T-helper 2 cell treated with Interferon-gamma antibody and Interleukin-4, amounts not matched to agents 5 μg/mL and 100 μg/mL, for 36 hours (primary cell): ENCODE results near the gene PAX1.
A peak's percentile ranks its signal among the peaks of the same experiment; 100 is the strongest.

ENCODE experiments used
- DNase-seq: peaks from one replicate; pipeline ENCODE4 v3.0.0; 2021; ENCODE audit warnings: low spot score
- H3K27ac Mint-ChIP-seq: one replicate; pipeline ENCODE4 v1.8.0; 2021; ENCODE audit warnings: mild to moderate bottlenecking, mixed read lengths
- H3K27me3 Mint-ChIP-seq: one replicate; pipeline ENCODE4 v1.8.0; 2021; ENCODE audit warnings: low read depth, mixed read lengths
- H3K36me3 Mint-ChIP-seq: one replicate; pipeline ENCODE4 v1.8.0; 2021; ENCODE audit warnings: low read depth, mixed read lengths
- H3K4me1 Mint-ChIP-seq: one replicate; pipeline ENCODE4 v1.8.0; 2021; ENCODE audit warnings: low read depth, mixed read lengths
- H3K4me3 Mint-ChIP-seq: one replicate; pipeline ENCODE4 v1.8.0; 2022; ENCODE audit warnings: mild to moderate bottlenecking, moderate library complexity, mixed read lengths
- H3K9me3 Mint-ChIP-seq: one replicate; pipeline ENCODE4 v1.8.0; 2021; ENCODE audit warnings: mixed read lengths

The PAX1 gene

GRCh38 chr20:21708738-21709534, 3.5 kb downstream of the PAX1 start:
- H3K9me3 Mint-ChIP-seq: no peaks in the 10 kb centered on the region
- no peak for DNase-seq
- no peak overlapping the region for H3K27ac Mint-ChIP-seq
- H3K27me3 Mint-ChIP-seq: peaks cover 77% of the 10 kb centered on the region
- no peak overlapping the region for H3K4me3 Mint-ChIP-seq
- no peaks in the 10 kb centered on the region for H3K36me3 Mint-ChIP-seq
- H3K4me1 Mint-ChIP-seq: no peaks in the 10 kb centered on the region

- Mint-ChIP-seq H3K4me3 (no peak overlapping the region), H3K27ac (no peak overlapping the region), H3K9me3 (no peaks in the 10 kb centered on the region), H3K27me3 (peaks cover 77% of the 10 kb centered on the region), H3K4me1 (no peaks in the 10 kb centered on the region), H3K36me3 (no peaks in the 10 kb centered on the region)
- DNase-seq: no peak
Measured at GRCh38 chr20:21709535-21709904, 4.1 kb downstream of the PAX1 start.

- Mint-ChIP-seq H3K4me3 (no peak overlapping the region), H3K9me3 (no peaks in the 10 kb centered on the region), H3K4me1 (no peaks in the 10 kb centered on the region), H3K27me3 (peaks cover 76% of the 10 kb centered on the region), H3K27ac (no peak overlapping the region), H3K36me3 (no peaks in the 10 kb centered on the region)
- DNase-seq: no peak
Measured at GRCh38 chr20:21710341-21710740, 4.9 kb downstream of the PAX1 start.

GRCh38 chr20:21710863-21711431, 5.5 kb downstream of the PAX1 start:
- Mint-ChIP-seq H3K4me1 (no peaks in the 10 kb centered on the region), H3K27ac (no peak overlapping the region), H3K9me3 (no peaks in the 10 kb centered on the region), H3K36me3 (no peaks in the 10 kb centered on the region), H3K4me3 (no peak overlapping the region), H3K27me3 (peaks cover 80% of the 10 kb centered on the region)
- DNase-seq: no peak

- Mint-ChIP-seq H3K4me3 (no peak overlapping the region), H3K4me1 (no peaks in the 10 kb centered on the region), H3K36me3 (no peaks in the 10 kb centered on the region), H3K27ac (no peak overlapping the region), H3K27me3 (peaks cover 78% of the 10 kb centered on the region), H3K9me3 (no peaks in the 10 kb centered on the region)
- no peak for DNase-seq
Measured at GRCh38 chr20:21712443-21713059, 7.1 kb downstream of the PAX1 start.

- Mint-ChIP-seq H3K4me1 (no peaks in the 10 kb centered on the region), H3K9me3 (no peaks in the 10 kb centered on the region), H3K27ac (no peak overlapping the region), H3K36me3 (no peaks in the 10 kb centered on the region), H3K27me3 (peaks cover 76% of the 10 kb centered on the region), H3K4me3 (no peak overlapping the region)
- DNase-seq: no peak
Measured at GRCh38 chr20:21713470-21713869, 8.0 kb downstream of the PAX1 start.

GRCh38 chr20:21713901-21714296, 8.4 kb downstream of the PAX1 start:
- Mint-ChIP-seq H3K9me3 (no peaks in the 10 kb centered on the region), H3K27me3 (peaks cover 72% of the 10 kb centered on the region), H3K27ac (no peak overlapping the region), H3K36me3 (no peaks in the 10 kb centered on the region), H3K4me1 (no peaks in the 10 kb centered on the region), H3K4me3 (no peak overlapping the region)
- DNase-seq: no peak

- peaks cover 67% of the 10 kb centered on the region for H3K27me3 Mint-ChIP-seq
- H3K4me3 Mint-ChIP-seq: no peak overlapping the region
- DNase-seq: no peak
- H3K36me3 Mint-ChIP-seq: no peaks in the 10 kb centered on the region
- no peaks in the 10 kb centered on the region for H3K4me1 Mint-ChIP-seq
- no peak overlapping the region for H3K27ac Mint-ChIP-seq
- H3K9me3 Mint-ChIP-seq: no peaks in the 10 kb centered on the region
Measured at GRCh38 chr20:21714297-21715192, 9.1 kb downstream of the PAX1 start.

GRCh38 chr20:21715193-21715881, 9.9 kb downstream of the PAX1 start:
- no peaks in the 10 kb centered on the region for H3K9me3 Mint-ChIP-seq
- H3K36me3 Mint-ChIP-seq: no peaks in the 10 kb centered on the region
- no peak overlapping the region for H3K4me3 Mint-ChIP-seq
- H3K27ac Mint-ChIP-seq: no peak overlapping the region
- H3K4me1 Mint-ChIP-seq: no peaks in the 10 kb centered on the region
- no peak for DNase-seq
- peaks cover 61% of the 10 kb centered on the region for H3K27me3 Mint-ChIP-seq

GRCh38 chr20:21719592-21720214, 14.2 kb downstream of the PAX1 start:
- H3K4me3 Mint-ChIP-seq: no peak overlapping the region
- H3K4me1 Mint-ChIP-seq: no peaks in the 10 kb centered on the region
- DNase-seq: peak; percentile 12
- no peak overlapping the region for H3K27ac Mint-ChIP-seq
- no peaks in the 10 kb centered on the region for H3K36me3 Mint-ChIP-seq
- H3K9me3 Mint-ChIP-seq: no peaks in the 10 kb centered on the region
- H3K27me3 Mint-ChIP-seq: peaks cover 32% of the 10 kb centered on the region

GRCh38 chr20:21725892-21726291, 20.4 kb downstream of the PAX1 start:
- H3K27me3 Mint-ChIP-seq: no peaks in the 10 kb centered on the region
- H3K4me3 Mint-ChIP-seq: no peak overlapping the region
- no peak overlapping the region for H3K27ac Mint-ChIP-seq

GRCh38 chr20:21729316-21729715, 23.9 kb downstream of the PAX1 start:
- no peaks in the 10 kb centered on the region for H3K36me3 Mint-ChIP-seq
- no peaks in the 10 kb centered on the region for H3K27me3 Mint-ChIP-seq
- no peaks in the 10 kb centered on the region for H3K4me1 Mint-ChIP-seq
- no peak for DNase-seq
- no peaks in the 10 kb centered on the region for H3K9me3 Mint-ChIP-seq
- no peak overlapping the region for H3K4me3 Mint-ChIP-seq
- no peak overlapping the region for H3K27ac Mint-ChIP-seq

More at GRCh38 chr20:21725892-21726291, 20.4 kb downstream of the PAX1 start:
- no peaks in the 10 kb centered on the region for H3K36me3 Mint-ChIP-seq
- no peaks in the 10 kb centered on the region for H3K4me1 Mint-ChIP-seq
- no peak for DNase-seq
- no peaks in the 10 kb centered on the region for H3K9me3 Mint-ChIP-seq

GRCh38 chr20:21739161-21739560, 33.7 kb downstream of the PAX1 start:
- Mint-ChIP-seq H3K27me3 (no peaks in the 10 kb centered on the region), H3K4me1 (no peaks in the 10 kb centered on the region), H3K36me3 (no peaks in the 10 kb centered on the region), H3K9me3 (no peaks in the 10 kb centered on the region), H3K4me3 (no peak overlapping the region), H3K27ac (no peak overlapping the region)
- no peak for DNase-seq
